Right lobe of liver (tissue), 4 donors: ENCODE results near the gene ARNT2.

Experiments
- POLR2A ChIP-seq: fragments of 450-650 bp; IDR thresholded peaks from one replicate; pipeline ENCODE4 v1.6.1; 2017; ENCODE audit warnings: antibody characterized with exemption, mild to moderate bottlenecking
- TF ChIP-seq, protein P1 (sequence below), 4 donors: fragments of 200-600 bp in 3 of 4; fragments of 450-650 bp in 1 of 4; IDR thresholded peaks; one replicate each; pipeline versions ENCODE4 v1.5.1 to v1.8.0; 2016 to 2022; ENCODE audit warnings: antibody characterized with exemption in 4 of 4, mild to moderate bottlenecking in 2 of 4
- donor health status: DM: no; HTN: no; CAD: no.
- donor health status: DM: no; HTN: no; CAD: no.
- donor health status: DM: no; HTN: yes; CAD: no.

DNA sequence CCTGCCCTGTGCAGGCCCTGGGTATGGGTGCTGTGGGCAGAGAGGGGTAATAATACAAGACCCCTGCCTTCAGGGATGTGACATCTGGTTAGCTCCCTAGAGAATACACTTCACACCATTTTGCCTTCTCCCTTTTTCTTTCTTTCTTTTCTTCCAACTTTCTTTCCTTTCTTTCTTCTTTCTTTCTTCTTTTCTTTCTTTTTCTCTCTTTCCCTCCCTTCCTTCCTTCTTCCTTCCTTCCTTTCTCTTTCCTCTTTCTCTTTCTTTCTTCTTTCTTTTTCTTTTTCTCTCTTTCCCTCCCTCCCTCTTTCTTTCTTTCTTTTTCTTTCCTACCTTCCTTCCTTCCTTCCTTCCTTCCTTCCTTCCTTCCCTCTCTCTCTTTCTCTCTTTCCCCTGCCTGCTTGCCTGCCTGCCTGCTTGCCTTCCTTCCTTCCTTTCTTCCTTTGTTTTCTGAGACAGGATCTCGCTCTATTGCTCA, 222.5 kb downstream of the ARNT2 start:
- TF ChIP-seq, protein P1, sequence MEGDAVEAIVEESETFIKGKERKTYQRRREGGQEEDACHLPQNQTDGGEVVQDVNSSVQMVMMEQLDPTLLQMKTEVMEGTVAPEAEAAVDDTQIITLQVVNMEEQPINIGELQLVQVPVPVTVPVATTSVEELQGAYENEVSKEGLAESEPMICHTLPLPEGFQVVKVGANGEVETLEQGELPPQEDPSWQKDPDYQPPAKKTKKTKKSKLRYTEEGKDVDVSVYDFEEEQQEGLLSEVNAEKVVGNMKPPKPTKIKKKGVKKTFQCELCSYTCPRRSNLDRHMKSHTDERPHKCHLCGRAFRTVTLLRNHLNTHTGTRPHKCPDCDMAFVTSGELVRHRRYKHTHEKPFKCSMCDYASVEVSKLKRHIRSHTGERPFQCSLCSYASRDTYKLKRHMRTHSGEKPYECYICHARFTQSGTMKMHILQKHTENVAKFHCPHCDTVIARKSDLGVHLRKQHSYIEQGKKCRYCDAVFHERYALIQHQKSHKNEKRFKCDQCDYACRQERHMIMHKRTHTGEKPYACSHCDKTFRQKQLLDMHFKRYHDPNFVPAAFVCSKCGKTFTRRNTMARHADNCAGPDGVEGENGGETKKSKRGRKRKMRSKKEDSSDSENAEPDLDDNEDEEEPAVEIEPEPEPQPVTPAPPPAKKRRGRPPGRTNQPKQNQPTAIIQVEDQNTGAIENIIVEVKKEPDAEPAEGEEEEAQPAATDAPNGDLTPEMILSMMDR (IDR thresholded peaks at IDR 0.05), result no peak
- TF ChIP-seq POLR2A, result no peak
